ENCODE measurements around the gene SRP54. TPM values are rescaled to one million over a fixed set of nuclear protein-coding genes. Genes with fewer than 3 reads are reported as not detected.
A peak's percentile ranks its signal among the peaks of the same experiment; 100 is the strongest.
"Not testable (repeated sequence)": the region's sequence is repeated elsewhere in the genome, so short reads cannot be mapped to it uniquely, and the experiment has no call there.

Gene SRP54
- total and polyA plus RNA-seq, 4 donors, result 20.2 to 57.5 (median 41.6) TPM

GRCh38 chr14:35046048-35046750 lies 63.4 kb downstream of the SRP54 start, which contains the start of gene FAM177A1:
Gene FAM177A1, plus strand, starts transcription at chr14:35046272. Its CDS starts 192 bp downstream, at chr14:35046464.
- Histone ChIP-seq H3K9me3 (ENCODE audit: control insufficient read depth, low read length) (no peaks in the 10 kb centered on the region), H3K27me3 (ENCODE audit: control insufficient read depth in 1 of 2, insufficient read depth in 2 of 2, low read length in 1 of 2) (no peaks in the 10 kb centered on the region), H3K4me3 (ENCODE audit: low read length in 2 of 2) (peak within 1 kb of the TSS; percentile 67 to 83), H3K4me1 (ENCODE audit: control insufficient read depth in 1 of 2, insufficient read depth in 2 of 2, low read length in 2 of 2) (peaks cover 0 to 6% of the 10 kb centered on the region in 2 donors), H3K36me3 (ENCODE audit: control insufficient read depth in 1 of 2, insufficient read depth in 2 of 2, low read length in 1 of 2) (no peaks in the 10 kb centered on the region), H3K27ac (ENCODE audit: low read depth in 1 of 2, low read length in 2 of 2) (peak within 1 kb of the TSS; percentile 97 to 99)
- intact Hi-C loops (cut with DNase I), result loop anchor here (2.0 to 5.0 kb wide), 3 partner anchors 64 to 76 kb away; partner anchors contain the start of genes PPP2R3C (in 2 of the 2), SRP54 (in 2 of the 2) and PRORP (in 1 of the 2)
- DNase-seq, result peak; percentile 99 to 100
- 0 to 1% methylated on average over 62 to 77 of the region's 77 CpGs for WGBS, 2 donors
- peak; percentile 99 for ATAC-seq (ENCODE audit: low FRiP score)

- intact Hi-C loops (cut with DNase I), result loop anchor here (2.0 to 5.0 kb wide), 3 partner anchors 65 to 75 kb away; partner anchors contain the start of genes PPP2R3C (in 2 of the 2), SRP54 (in 2 of the 2) and PRORP (in 1 of the 2)
- peak in 1 of 2 donors; percentile 75 for DNase-seq
- Histone ChIP-seq H3K27ac (ENCODE audit: low read depth in 1 of 2, low read length in 2 of 2) (peak overlapping the region; percentile 87 to 97), H3K36me3 (ENCODE audit: control insufficient read depth in 1 of 2, insufficient read depth in 2 of 2, low read length in 1 of 2) (no peaks in the 10 kb centered on the region), H3K27me3 (ENCODE audit: control insufficient read depth in 1 of 2, insufficient read depth in 2 of 2, low read length in 1 of 2) (no peaks in the 10 kb centered on the region), H3K4me1 (ENCODE audit: control insufficient read depth in 1 of 2, insufficient read depth in 2 of 2, low read length in 2 of 2) (peaks cover 0 to 6% of the 10 kb centered on the region in 2 donors), H3K4me3 (ENCODE audit: low read length in 2 of 2) (peak overlapping the region; percentile 67 to 83), H3K9me3 (ENCODE audit: control insufficient read depth, low read length) (no peaks in the 10 kb centered on the region)
- 22% methylated on average over 23 of the region's 23 CpGs for WGBS, 2 donors
- peak; percentile 48 for ATAC-seq (ENCODE audit: low FRiP score)
These were observed 64.2 kb downstream of the SRP54 start for GRCh38 chr14:35046751-35047536.

- no peaks in the 10 kb centered on the region for H3K36me3 ChIP-seq (ENCODE audit: control insufficient read depth in 1 of 2, insufficient read depth in 2 of 2, low read length in 1 of 2)
These were observed 65.3 kb downstream of the SRP54 start for GRCh38 chr14:35047976-35048513.

GRCh38 chr14:35050652-35051051 lies 67.9 kb downstream of the SRP54 start:
- Histone ChIP-seq H3K27ac (ENCODE audit: low read depth in 1 of 2, low read length in 2 of 2) (no peak overlapping the region), H3K4me3 (ENCODE audit: low read length in 2 of 2) (no peak overlapping the region), H3K4me1 (ENCODE audit: control insufficient read depth in 1 of 2, insufficient read depth in 2 of 2, low read length in 2 of 2) (peaks cover 0 to 6% of the 10 kb centered on the region in 2 donors), H3K27me3 (ENCODE audit: control insufficient read depth in 1 of 2, insufficient read depth in 2 of 2, low read length in 1 of 2) (no peaks in the 10 kb centered on the region), H3K9me3 (ENCODE audit: control insufficient read depth, low read length) (no peaks in the 10 kb centered on the region), H3K36me3 (ENCODE audit: control insufficient read depth in 1 of 2, insufficient read depth in 2 of 2, low read length in 1 of 2) (no peaks in the 10 kb centered on the region)
- DNase-seq, result no peak
- ATAC-seq (ENCODE audit: low FRiP score), result no peak
- WGBS, 2 donors, result 0% methylated on average over 1 of the region's 1 CpG
- intact Hi-C loops (cut with DNase I), result loop anchor here in 1 of 2 donors (10.0 kb wide), 1 partner anchor 364 kb away; no protein-coding TSS in a partner anchor

More at GRCh38 chr14:35047976-35048513, 65.3 kb downstream of the SRP54 start:
- 50 to 66% methylated on average over 4 of the region's 4 CpGs for WGBS, 2 donors
- Histone ChIP-seq H3K27me3 (ENCODE audit: control insufficient read depth in 1 of 2, insufficient read depth in 2 of 2, low read length in 1 of 2) (no peaks in the 10 kb centered on the region), H3K27ac (ENCODE audit: low read depth in 1 of 2, low read length in 2 of 2) (no peak overlapping the region), H3K9me3 (ENCODE audit: control insufficient read depth, low read length) (no peaks in the 10 kb centered on the region), H3K4me3 (ENCODE audit: low read length in 2 of 2) (no peak overlapping the region), H3K4me1 (ENCODE audit: control insufficient read depth in 1 of 2, insufficient read depth in 2 of 2, low read length in 2 of 2) (peaks cover 0 to 6% of the 10 kb centered on the region in 2 donors)
- DNase-seq, result no peak
- intact Hi-C loops (cut with DNase I), result loop anchor here (2.0 to 5.0 kb wide), 3 partner anchors 66 to 74 kb away; partner anchors contain the start of genes PPP2R3C (in 2 of the 2), SRP54 (in 2 of the 2) and PRORP (in 1 of the 2)
- ATAC-seq (ENCODE audit: low FRiP score), result no peak

GRCh38 chr14:35051796-35052195 lies 69.0 kb downstream of the SRP54 start:
- WGBS, 2 donors, result 91 to 97% methylated on average over 1 of the region's 1 CpG
- DNase-seq, result no peak
- H3K27me3 ChIP-seq (ENCODE audit: control insufficient read depth in 1 of 2, insufficient read depth in 2 of 2, low read length in 1 of 2), result no peaks in the 10 kb centered on the region
- H3K9me3 ChIP-seq (ENCODE audit: control insufficient read depth, low read length), result no peaks in the 10 kb centered on the region
- ATAC-seq (ENCODE audit: low FRiP score), result no peak
- H3K36me3 ChIP-seq (ENCODE audit: control insufficient read depth in 1 of 2, insufficient read depth in 2 of 2, low read length in 1 of 2), result no peaks in the 10 kb centered on the region
- peaks cover 0 to 6% of the 10 kb centered on the region in 2 donors for H3K4me1 ChIP-seq (ENCODE audit: control insufficient read depth in 1 of 2, insufficient read depth in 2 of 2, low read length in 2 of 2)
- H3K4me3 ChIP-seq (ENCODE audit: low read length in 2 of 2), result no peak overlapping the region
- H3K27ac ChIP-seq (ENCODE audit: low read depth in 1 of 2, low read length in 2 of 2), result no peak overlapping the region
- intact Hi-C loops (cut with DNase I), result loop anchor here in 1 of 2 donors (10.0 kb wide), 1 partner anchor 363 kb away; no protein-coding TSS in a partner anchor

- Histone ChIP-seq H3K4me1 (ENCODE audit: control insufficient read depth in 1 of 2, insufficient read depth in 2 of 2, low read length in 2 of 2) (peaks cover 0 to 6% of the 10 kb centered on the region in 2 donors), H3K36me3 (ENCODE audit: control insufficient read depth in 1 of 2, insufficient read depth in 2 of 2, low read length in 1 of 2) (no peaks in the 10 kb centered on the region), H3K9me3 (ENCODE audit: control insufficient read depth, low read length) (no peaks in the 10 kb centered on the region), H3K27me3 (ENCODE audit: control insufficient read depth in 1 of 2, insufficient read depth in 2 of 2, low read length in 1 of 2) (no peaks in the 10 kb centered on the region), H3K27ac (ENCODE audit: low read depth in 1 of 2, low read length in 2 of 2) (peak overlapping the region in 1 of 2 donors; percentile 43), H3K4me3 (ENCODE audit: low read length in 2 of 2) (no peak overlapping the region)
- 63 to 86% methylated on average over 2 of the region's 2 CpGs for WGBS, 2 donors
- intact Hi-C loops (cut with DNase I), result loop anchor here in 1 of 2 donors (10.0 kb wide), 1 partner anchor 362 kb away; no protein-coding TSS in a partner anchor
- DNase-seq (no peak), ATAC-seq (ENCODE audit: low FRiP score) (no peak)
These were observed 69.8 kb downstream of the SRP54 start for GRCh38 chr14:35052637-35053036.

GRCh38 chr14:35061113-35061791 lies 78.5 kb downstream of the SRP54 start:
- ATAC-seq (ENCODE audit: low FRiP score); H3K4me1 ChIP-seq (ENCODE audit: control insufficient read depth in 1 of 2, insufficient read depth in 2 of 2, low read length in 2 of 2); H3K36me3 ChIP-seq (ENCODE audit: control insufficient read depth in 1 of 2, insufficient read depth in 2 of 2, low read length in 1 of 2); H3K27ac ChIP-seq (ENCODE audit: low read depth in 1 of 2, low read length in 2 of 2); intact Hi-C loops (cut with DNase I); DNase-seq; H3K4me3 ChIP-seq (ENCODE audit: low read length in 2 of 2); H3K27me3 ChIP-seq (ENCODE audit: control insufficient read depth in 1 of 2, insufficient read depth in 2 of 2, low read length in 1 of 2); H3K9me3 ChIP-seq (ENCODE audit: control insufficient read depth, low read length): not testable (repeated sequence)
- 61 to 89% methylated on average over 1 of the region's 1 CpG for WGBS, 2 donors

- H3K4me1 ChIP-seq (ENCODE audit: control insufficient read depth in 1 of 2, insufficient read depth in 2 of 2, low read length in 2 of 2); H3K27me3 ChIP-seq (ENCODE audit: control insufficient read depth in 1 of 2, insufficient read depth in 2 of 2, low read length in 1 of 2); H3K27ac ChIP-seq (ENCODE audit: low read depth in 1 of 2, low read length in 2 of 2); intact Hi-C loops (cut with DNase I); H3K9me3 ChIP-seq (ENCODE audit: control insufficient read depth, low read length); H3K4me3 ChIP-seq (ENCODE audit: low read length in 2 of 2); DNase-seq; ATAC-seq (ENCODE audit: low FRiP score): not testable (repeated sequence)
- H3K36me3 ChIP-seq (ENCODE audit: control insufficient read depth in 1 of 2, insufficient read depth in 2 of 2, low read length in 1 of 2), result peaks cover 2 to 13% of the 10 kb centered on the region in 2 donors
- 93 to 94% methylated on average over 5 of the region's 5 CpGs for WGBS, 2 donors
These were observed 82.9 kb downstream of the SRP54 start for GRCh38 chr14:35065731-35066130.
